IMR-90 (cell line): ENCODE data around the gene CCDC32. TPM values are rescaled to one million over a fixed set of nuclear protein-coding genes. Genes with fewer than 3 reads are reported as not detected.

Source experiments
- ATAC-seq: fragments of 200-7000 bp; cut with Tn5 transposase; 2 replicates; pipeline ENCODE4 v1.9.1; 2020; ENCODE audit warnings: low read depth, mild to moderate bottlenecking, moderate library complexity
- BruUV-seq: library from RNA; stranded (reverse); fragments of 400-500 nt; replicated peaks from 2 replicates; lab custom pipeline; 2021; lab: Mats Ljungman, UMichigan
- CTCF ChIA-PET: fragments of 300-600 bp; formaldehyde crosslinking; extraction: SDS; loops from one replicate; lab custom pipeline; 2021; ENCODE audit warnings: antibody characterized with exemption; lab: Yijun Ruan, JAX
- POLR2A ChIA-PET: fragments of 300-600 bp; sonication (Branson Sonifier 250); formaldehyde crosslinking; loops from one replicate; lab custom pipeline; 2022; ENCODE audit warnings: antibody characterized with exemption; ENCODE audit not compliant: unreplicated experiment; lab: Charles Lee
- DNase-seq: peaks from one replicate; pipeline ENCODE4 v3.0.0; 2013
- H2AFZ ChIP-seq: replicated peaks from 2 replicates; pipeline ENCODE3; 2013; ENCODE audit warnings: low read length, mild to moderate bottlenecking; ENCODE audit not compliant: poor library complexity
- H2AK5ac ChIP-seq: 2 replicates; pipeline ENCODE4 v1.6.1; 2013; ENCODE audit warnings: low read depth, low read length, inconsistent platforms
- H2AK9ac ChIP-seq: replicated peaks from 2 replicates; pipeline ENCODE3; 2013; ENCODE audit warnings: mild to moderate bottlenecking, low read depth, low read length, moderate library complexity; ENCODE audit not compliant: poor library complexity
- H2BK120ac ChIP-seq: 2 replicates; pipeline ENCODE4 v1.6.1; 2013; ENCODE audit warnings: low read depth, low read length, inconsistent platforms
- H2BK15ac ChIP-seq: 3 replicates; pipeline ENCODE4 v1.6.1; 2013; ENCODE audit warnings: low read depth, low read length, inconsistent platforms
- H2BK20ac ChIP-seq: 2 replicates; pipeline ENCODE4 v1.6.1; 2013; ENCODE audit warnings: low read depth, mild to moderate bottlenecking, inconsistent platforms, low read length, moderate library complexity
- H2BK5ac ChIP-seq: 2 replicates; pipeline ENCODE4 v1.6.1; 2013; ENCODE audit warnings: mild to moderate bottlenecking, low read depth, low read length, inconsistent platforms; ENCODE audit not compliant: poor library complexity, severe bottlenecking
- H3K14ac ChIP-seq: replicated peaks from 2 replicates; pipeline ENCODE4 v1.6.1; 2013; ENCODE audit warnings: low read depth, low read length, inconsistent platforms
- H3K18ac ChIP-seq: 2 replicates; pipeline ENCODE4 v1.6.1; 2013; ENCODE audit warnings: low read depth, low read length, control low read depth
- H3K23ac ChIP-seq: 2 replicates; pipeline ENCODE4 v1.6.1; 2013; ENCODE audit warnings: low read depth, low read length, inconsistent platforms
- H3K27ac ChIP-seq: 2 replicates; pipeline ENCODE4 v1.5.1; 2013; ENCODE audit warnings: mild to moderate bottlenecking, control low read depth, low read length; ENCODE audit not compliant: insufficient read depth
- H3K27me3 ChIP-seq: 2 replicates; pipeline ENCODE4 v1.6.1; 2013; ENCODE audit warnings: low read length; ENCODE audit not compliant: control insufficient read depth, insufficient read depth
- H3K36me3 ChIP-seq: 2 replicates; pipeline ENCODE4 v1.6.1; 2013; ENCODE audit warnings: low read length, mixed read lengths; ENCODE audit not compliant: control insufficient read depth, insufficient read depth
- H3K4ac ChIP-seq: 2 replicates; pipeline ENCODE4 v1.6.1; 2013; ENCODE audit warnings: low read depth, low read length, inconsistent platforms
- H3K4me1 ChIP-seq: 2 replicates; pipeline ENCODE4 v1.6.1; 2013; ENCODE audit warnings: low read length, mixed read lengths; ENCODE audit not compliant: control insufficient read depth, insufficient read depth
- H3K4me2 ChIP-seq: 2 replicates; pipeline ENCODE4 v1.6.1; 2013; ENCODE audit warnings: low read depth, mild to moderate bottlenecking, control low read depth, low read length, moderate library complexity
- H3K4me3 ChIP-seq: 2 replicates; pipeline ENCODE4 v1.5.1; 2013; ENCODE audit warnings: low read depth, mild to moderate bottlenecking, control low read depth, low read length, moderate library complexity; ENCODE audit not compliant: insufficient read depth
- H3K56ac ChIP-seq: 2 replicates; pipeline ENCODE4 v1.6.1; 2013; ENCODE audit warnings: low read length, inconsistent platforms; ENCODE audit not compliant: insufficient read depth; ENCODE audit errors: extremely low read depth
- H3K79me1 ChIP-seq, 2 experiments: 2 replicates each; pipeline ENCODE4 v1.6.1; 2013; ENCODE audit warnings: low read length in 2 of 2, inconsistent platforms in 1 of 2, low read depth in 1 of 2
- H3K9ac ChIP-seq: 2 replicates; pipeline ENCODE4 v1.6.1; 2013; ENCODE audit warnings: low read depth, low read length, control low read depth
- H3K9me1 ChIP-seq: 2 replicates; pipeline ENCODE4 v1.6.1; 2013; ENCODE audit warnings: low read length, inconsistent platforms; ENCODE audit not compliant: insufficient read depth
- H3K9me3 ChIP-seq: 2 replicates; pipeline ENCODE4 v1.6.1; 2013; ENCODE audit warnings: low read length; ENCODE audit not compliant: control insufficient read depth, insufficient read depth
- H4K20me1 ChIP-seq: 2 replicates; pipeline ENCODE4 v1.6.1; 2013; ENCODE audit warnings: low read length, inconsistent platforms; ENCODE audit not compliant: insufficient read depth
- H4K5ac ChIP-seq: 2 replicates; pipeline ENCODE4 v1.6.1; 2013; ENCODE audit warnings: mild to moderate bottlenecking, low read depth, low read length, control low read depth
- H4K8ac ChIP-seq, 2 experiments: 2 replicates each; pipeline ENCODE4 v1.6.1; 2013; ENCODE audit warnings: low read depth in 2 of 2, low read length in 2 of 2, control low read depth in 1 of 2, inconsistent platforms in 1 of 2
- H4K91ac ChIP-seq: 2 replicates; pipeline ENCODE4 v1.6.1; 2013; ENCODE audit warnings: low read depth, low read length, inconsistent platforms; ENCODE audit not compliant: insufficient read depth
- BHLHE40 ChIP-seq: fragments of 150-350 bp; IDR thresholded peaks from 2 replicates; pipeline ENCODE4 v1.6.1; 2016; ENCODE audit warnings: mild to moderate bottlenecking, low read depth, low read length
- CEBPB ChIP-seq: IDR thresholded peaks from 2 replicates; pipeline ENCODE4 v1.6.1; 2012; ENCODE audit warnings: low read depth, low read length, improper control_type of control experiment
- CHD1 ChIP-seq: IDR thresholded peaks from 2 replicates; pipeline ENCODE4 v1.6.1; 2012; ENCODE audit warnings: low read depth, low read length, improper control_type of control experiment
- CTCF ChIP-seq: conservative IDR thresholded peaks from 2 replicates; pipeline ENCODE4 v1.5.1; 2012; ENCODE audit warnings: mild to moderate bottlenecking, low read depth, low read length, improper control_type of control experiment
- ELK1 ChIP-seq: fragments of 150-350 bp; IDR thresholded peaks from 2 replicates; pipeline ENCODE4 v1.6.1; 2016; ENCODE audit warnings: low read depth, mild to moderate bottlenecking, low read length, moderate library complexity, borderline replicate concordance
- FOS ChIP-seq: fragments of 150-350 bp; IDR thresholded peaks from 2 replicates; pipeline ENCODE4 v1.6.1; 2016; ENCODE audit warnings: low read depth, low read length
- MAFK ChIP-seq: IDR thresholded peaks from 2 replicates; pipeline ENCODE4 v1.6.1; 2012; ENCODE audit warnings: low read depth, low read length, improper control_type of control experiment
- MAZ ChIP-seq: IDR thresholded peaks from 2 replicates; pipeline ENCODE4 v1.6.1; 2012; ENCODE audit warnings: low read depth, mild to moderate bottlenecking, low read length, improper control_type of control experiment, moderate library complexity, borderline replicate concordance
- MXI1 ChIP-seq: IDR thresholded peaks from 2 replicates; pipeline ENCODE4 v1.6.1; 2012; ENCODE audit warnings: low read depth, mild to moderate bottlenecking, low read length, moderate library complexity, borderline replicate concordance
- NFE2L2 ChIP-seq: fragments of 150-350 bp; IDR thresholded peaks from 2 replicates; pipeline ENCODE4 v1.6.1; 2016; ENCODE audit warnings: low read depth, mild to moderate bottlenecking, low read length
- POLR2A ChIP-seq: IDR thresholded peaks from 2 replicates; pipeline ENCODE4 v1.6.1; 2012; ENCODE audit warnings: mild to moderate bottlenecking, low read depth, low read length
- RAD21 ChIP-seq: IDR thresholded peaks from 2 replicates; pipeline ENCODE4 v1.6.1; 2012; ENCODE audit warnings: low read length, improper control_type of control experiment
- RCOR1 ChIP-seq: IDR thresholded peaks from 2 replicates; pipeline ENCODE4 v1.6.1; 2012; ENCODE audit warnings: mild to moderate bottlenecking, low read length, improper control_type of control experiment; ENCODE audit not compliant: insufficient replicate concordance
- RFX5 ChIP-seq: IDR thresholded peaks from 2 replicates; pipeline ENCODE4 v1.8.0; 2012; ENCODE audit warnings: low read depth, mild to moderate bottlenecking, low read length, moderate library complexity
- SMC3 ChIP-seq: fragments of 150-350 bp; IDR thresholded peaks from 2 replicates; pipeline ENCODE4 v1.6.1; 2016; ENCODE audit warnings: low read depth, mild to moderate bottlenecking, antibody characterized with exemption, low read length, moderate library complexity
- USF2 ChIP-seq: fragments of 150-350 bp; IDR thresholded peaks from 2 replicates; pipeline ENCODE4 v1.6.1; 2017; ENCODE audit warnings: mild to moderate bottlenecking, antibody characterized with exemption, low read length, low read depth
- WGBS, 2 experiments: methylation state at CpG; one replicate each; pipeline versions ENCODE4 v1.1.5 to v1.1.7; 2013; ENCODE audit warnings: missing lambda C conversion rate in 2 of 2; ENCODE audit not compliant: insufficient read length in 1 of 2; ENCODE audit errors: extremely low coverage in 2 of 2; 5-methylcytosine and 5-hydroxymethylcytosine counted together
- dilution Hi-C: fragments of 300-500 bp; cut with HindIII; formaldehyde crosslinking; loops from one replicate; pipeline ENCODE4 v1.14.3; 2018; ENCODE audit warnings: low sequenced_read_pairs; ENCODE audit not compliant: unreplicated experiment
- in situ Hi-C: fragments of 300-500 bp; cut with MboI; formaldehyde crosslinking; loops from 3 replicates; pipeline ENCODE4 v1.14.3; 2019; ENCODE audit warnings: low sequenced_read_pairs, inconsistent platforms, mixed read lengths
- intact Hi-C: fragments of 100-400 bp; cut with micrococcal nuclease; formaldehyde crosslinking; loops from 2 replicates; pipeline ENCODE4 v1.10.0; 2022
- polyA plus RNA-seq, 3 experiments: library from polyadenylated mRNA; depleted of rRNA; stranded (reverse); fragments of >200 nt; gene quantifications; 2 replicates each; pipeline ENCODE4 v1.2.3, GENCODE V29; 2012; ENCODE audit warnings: low replicate concordance in 1 of 3
- total RNA-seq: library from RNA; depleted of rRNA; stranded (reverse); fragments of >200 nt; gene quantifications from 2 replicates; pipeline ENCODE4 v1.2.3, GENCODE V29; 2012

CCDC32 gene
- total and polyA plus RNA-seq, 2 of the 4 experiments (the other 2 are of a cell fraction), result 14.8 to 15.1 TPM

DNA sequence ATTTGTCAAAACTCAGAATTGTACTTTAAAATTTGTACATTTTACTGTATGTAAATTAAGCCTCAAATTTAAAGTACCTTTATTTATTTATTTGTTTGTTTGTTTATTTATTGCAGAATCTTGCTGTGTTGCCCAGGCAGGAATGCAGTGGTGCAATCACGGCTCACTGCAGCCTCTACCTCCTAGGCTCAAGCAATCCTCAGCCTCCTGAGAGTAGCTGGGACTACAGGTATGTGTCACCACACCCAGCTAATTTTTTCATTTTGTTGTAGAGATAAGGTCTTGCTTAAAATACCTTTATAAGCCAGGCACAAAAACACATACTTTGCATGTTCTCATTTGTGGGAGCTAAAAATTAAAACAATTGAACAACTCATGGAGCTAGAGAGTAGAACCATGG lies 56.6 kb downstream of the CCDC32 start:
- Histone ChIP-seq H3K36me3 (no peaks in the 10 kb centered on the region), H4K8ac (no peak overlapping the region), H2BK20ac (no peak overlapping the region), H2AK5ac (no peak overlapping the region), H3K56ac (no peak overlapping the region), H3K9ac (no peak overlapping the region), H2AFZ (no peak overlapping the region), H4K91ac (no peak overlapping the region), H3K9me3 (no peaks in the 10 kb centered on the region), H3K79me1 (no peaks in the 10 kb centered on the region), H4K20me1 (no peaks in the 10 kb centered on the region), H3K4me2 (no peak overlapping the region), H2BK5ac (no peak overlapping the region), H3K27me3 (peaks cover 29% of the 10 kb centered on the region), H3K4me1 (peaks cover 4% of the 10 kb centered on the region; the same call in 1 of the 2 replicates), H2BK120ac (no peak overlapping the region), H4K5ac (no peak overlapping the region), H2AK9ac (no peak overlapping the region), H3K23ac (no peak overlapping the region), H3K9me1 (no peaks in the 10 kb centered on the region), H3K14ac (no peak overlapping the region), H3K18ac (no peak overlapping the region), H3K4me3 (no peak overlapping the region), H3K4ac (no peak overlapping the region), H3K27ac (no peak overlapping the region), H2BK15ac (no peak overlapping the region)
- BruUV-seq, result no TSS peak
- TF ChIP-seq MAZ (no peak), RAD21 (no peak), MXI1 (no peak), NFE2L2 (no peak), USF2 (no peak), ELK1 (no peak), RCOR1 (no peak), SMC3 (no peak), CHD1 (no peak), CTCF (no peak), POLR2A (no peak), BHLHE40 (no peak), RFX5 (no peak), CEBPB (no peak), FOS (no peak), MAFK (no peak)
- ChIA-PET CTCF (interaction anchor here (0.6 kb wide), 1 partner anchor 70 kb away, joined by 4 read pairs; no protein-coding TSS in a partner anchor), POLR2A (no interaction called here)
- ATAC-seq (no peak), DNase-seq (no peak)
- intact Hi-C loops, result no loop called here
- dilution Hi-C loops, result no loop called here
- WGBS, 2 experiments, result no CpG with 5 or more reads among the region's 1 CpG
- in situ Hi-C loops, result no loop called here
